ENCODE data around the gene PFDN1. TPM values are rescaled to one million over a fixed set of nuclear protein-coding genes. Genes with fewer than 3 reads are reported as not detected.

Gene PFDN1
- total RNA-seq, 1 donor from 2014 or later: 57.9 TPM

DNA sequence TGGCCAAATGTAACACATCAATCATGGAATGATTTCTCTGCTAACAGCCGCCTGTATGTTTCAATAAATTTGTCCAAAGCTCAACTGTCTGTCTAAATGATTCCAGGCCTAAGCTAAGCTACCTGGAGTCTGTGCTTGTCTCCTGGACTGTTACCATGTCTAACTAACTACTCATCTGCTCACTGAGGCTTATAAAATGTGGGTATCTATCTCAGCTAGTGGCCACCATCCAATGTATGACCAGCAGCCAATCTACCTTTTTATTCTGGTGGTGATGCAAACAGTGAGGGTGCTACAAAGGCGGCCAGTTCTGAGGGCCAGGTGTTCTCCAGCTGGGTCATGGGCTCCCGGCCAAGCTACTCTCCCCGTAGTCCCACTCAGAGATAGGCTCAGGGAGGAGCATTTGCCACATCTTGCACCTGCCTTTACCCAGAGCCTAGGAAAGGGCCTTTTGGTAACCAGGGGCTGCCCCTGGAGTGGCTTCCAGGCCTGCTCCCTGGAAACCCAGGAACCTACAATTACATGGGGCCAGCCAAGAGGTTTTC, 59.1 kb downstream of the PFDN1 start:
- no peak for DNase-seq (ENCODE audit: extremely low spot score, unreplicated experiment)
- Mint-ChIP-seq H3K4me1 (ENCODE audit: unreplicated experiment) (peaks cover 24% of the 10 kb centered on the region), H3K27ac (no peak overlapping the region), H3K27me3 (no peaks in the 10 kb centered on the region), H3K36me3 (peaks cover 3% of the 10 kb centered on the region), H3K4me3 (no peak overlapping the region), H3K9me3 (no peaks in the 10 kb centered on the region)
- TF ChIP-seq, protein P1, sequence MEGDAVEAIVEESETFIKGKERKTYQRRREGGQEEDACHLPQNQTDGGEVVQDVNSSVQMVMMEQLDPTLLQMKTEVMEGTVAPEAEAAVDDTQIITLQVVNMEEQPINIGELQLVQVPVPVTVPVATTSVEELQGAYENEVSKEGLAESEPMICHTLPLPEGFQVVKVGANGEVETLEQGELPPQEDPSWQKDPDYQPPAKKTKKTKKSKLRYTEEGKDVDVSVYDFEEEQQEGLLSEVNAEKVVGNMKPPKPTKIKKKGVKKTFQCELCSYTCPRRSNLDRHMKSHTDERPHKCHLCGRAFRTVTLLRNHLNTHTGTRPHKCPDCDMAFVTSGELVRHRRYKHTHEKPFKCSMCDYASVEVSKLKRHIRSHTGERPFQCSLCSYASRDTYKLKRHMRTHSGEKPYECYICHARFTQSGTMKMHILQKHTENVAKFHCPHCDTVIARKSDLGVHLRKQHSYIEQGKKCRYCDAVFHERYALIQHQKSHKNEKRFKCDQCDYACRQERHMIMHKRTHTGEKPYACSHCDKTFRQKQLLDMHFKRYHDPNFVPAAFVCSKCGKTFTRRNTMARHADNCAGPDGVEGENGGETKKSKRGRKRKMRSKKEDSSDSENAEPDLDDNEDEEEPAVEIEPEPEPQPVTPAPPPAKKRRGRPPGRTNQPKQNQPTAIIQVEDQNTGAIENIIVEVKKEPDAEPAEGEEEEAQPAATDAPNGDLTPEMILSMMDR (conservative IDR thresholded peaks at IDR 0.05): no peak

DNA sequence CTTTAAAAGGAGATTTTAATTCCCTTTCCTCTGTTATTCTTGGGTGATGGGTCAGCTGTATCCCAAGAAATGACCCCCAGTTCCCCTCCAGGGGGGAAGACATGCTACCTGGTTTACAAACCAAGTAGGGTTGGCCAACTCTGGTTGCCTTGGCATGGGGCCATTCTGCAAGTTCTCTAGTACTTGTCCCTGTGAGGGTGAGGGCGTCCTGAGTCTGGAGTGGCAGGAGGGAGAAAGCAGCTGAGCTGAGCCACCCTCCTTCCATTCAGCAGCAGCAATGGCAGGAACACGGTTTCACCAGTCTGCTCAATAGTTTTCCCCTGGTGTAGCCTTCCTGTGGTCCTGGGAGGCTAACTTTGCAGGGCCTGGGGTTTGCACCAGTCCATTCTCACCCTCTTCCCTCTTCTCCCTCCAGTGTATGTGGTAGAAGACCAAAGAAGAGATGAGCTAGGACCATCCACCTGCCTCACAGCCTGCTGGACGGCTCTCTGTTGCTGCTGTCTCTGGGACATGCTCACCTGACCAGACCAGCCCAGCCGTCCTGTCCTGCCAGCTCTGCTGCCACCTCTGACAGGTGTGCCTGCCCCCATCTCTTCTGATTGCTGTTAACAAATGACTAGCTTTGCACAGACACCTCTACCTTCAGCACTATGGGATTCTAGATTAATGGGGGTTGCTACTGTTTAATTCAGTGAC, 59.9 kb downstream of the PFDN1 start:
- peaks cover 24% of the 10 kb centered on the region for H3K4me1 Mint-ChIP-seq (ENCODE audit: unreplicated experiment)
- no peaks in the 10 kb centered on the region for H3K27me3 Mint-ChIP-seq
- no peak overlapping the region for H3K27ac Mint-ChIP-seq
- peaks cover 3% of the 10 kb centered on the region for H3K36me3 Mint-ChIP-seq
- H3K9me3 Mint-ChIP-seq: no peaks in the 10 kb centered on the region
- no peak overlapping the region for H3K4me3 Mint-ChIP-seq
- TF ChIP-seq, protein P1 (conservative IDR thresholded peaks at IDR 0.05): no peak
- DNase-seq (ENCODE audit: extremely low spot score, unreplicated experiment): no peak

DNA sequence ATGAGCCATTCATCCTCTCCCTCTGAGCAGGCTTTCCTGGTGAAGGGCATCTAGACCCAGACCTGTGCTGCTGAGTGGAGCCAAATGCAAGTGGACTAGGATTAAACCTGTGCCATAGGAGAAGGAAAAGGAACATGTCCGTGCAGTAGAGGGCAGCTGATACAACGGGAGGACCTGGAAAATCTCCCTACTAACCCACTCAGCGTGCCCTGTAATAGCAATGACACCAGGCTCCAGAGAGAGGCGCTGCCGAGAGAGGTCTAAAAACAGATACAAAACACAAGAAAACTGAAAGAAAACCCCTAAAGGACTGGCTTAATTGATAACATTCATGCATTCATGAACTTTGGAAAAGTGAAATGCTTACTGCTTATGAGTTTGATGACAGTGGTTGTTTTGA, 60.8 kb downstream of the PFDN1 start:
- Mint-ChIP-seq H3K36me3 (peaks cover 3% of the 10 kb centered on the region), H3K27ac (peak overlapping the region; percentile 86), H3K27me3 (no peaks in the 10 kb centered on the region), H3K4me1 (ENCODE audit: unreplicated experiment) (peaks cover 24% of the 10 kb centered on the region), H3K9me3 (no peaks in the 10 kb centered on the region), H3K4me3 (peak overlapping the region; percentile 31)
- DNase-seq (ENCODE audit: extremely low spot score, unreplicated experiment): no peak
- TF ChIP-seq, protein P1 (conservative IDR thresholded peaks at IDR 0.05): peak; percentile 12

DNA sequence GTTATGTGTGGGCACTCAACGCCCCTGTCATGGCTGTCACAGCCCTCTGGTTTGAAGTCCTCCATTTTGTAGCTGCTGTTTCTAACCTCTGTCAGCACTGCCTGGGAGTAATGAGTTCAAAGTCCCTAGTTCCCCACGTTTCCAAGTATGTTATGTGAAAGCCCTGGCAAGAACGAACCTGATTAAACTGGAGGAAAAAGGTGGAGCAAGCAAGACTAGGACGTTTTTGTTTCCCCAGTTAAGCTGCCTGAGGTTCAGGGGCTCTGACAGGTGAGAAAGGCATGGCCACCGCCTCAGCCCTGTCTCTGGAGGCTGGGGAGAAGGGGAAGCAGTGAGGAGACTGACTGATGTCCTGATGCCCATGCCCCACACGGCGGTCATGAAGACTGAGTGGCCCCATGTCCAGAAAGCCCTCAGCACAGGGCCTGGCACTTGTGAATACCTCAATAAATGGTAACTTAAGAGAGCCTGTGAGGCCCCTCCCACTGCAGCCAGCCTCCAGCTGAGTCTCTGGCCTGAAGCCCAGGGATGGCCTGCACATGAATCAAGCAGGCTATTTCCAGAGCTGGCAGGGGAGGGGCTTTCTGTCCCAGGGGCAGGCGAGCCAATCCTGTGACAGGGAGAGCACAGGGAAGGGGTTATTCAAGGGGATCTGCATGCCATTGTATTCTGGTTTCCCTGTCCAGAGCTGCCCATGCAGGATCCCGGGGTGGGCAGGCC, 61.8 kb downstream of the PFDN1 start:
- Mint-ChIP-seq H3K9me3 (no peaks in the 10 kb centered on the region), H3K4me1 (ENCODE audit: unreplicated experiment) (peaks cover 24% of the 10 kb centered on the region), H3K27ac (peak overlapping the region; percentile 86), H3K4me3 (peak overlapping the region; percentile 41), H3K27me3 (no peaks in the 10 kb centered on the region), H3K36me3 (peaks cover 3% of the 10 kb centered on the region)
- DNase-seq (ENCODE audit: extremely low spot score, unreplicated experiment): peak; percentile 81
- TF ChIP-seq, protein P1 (conservative IDR thresholded peaks at IDR 0.05): no peak

DNA sequence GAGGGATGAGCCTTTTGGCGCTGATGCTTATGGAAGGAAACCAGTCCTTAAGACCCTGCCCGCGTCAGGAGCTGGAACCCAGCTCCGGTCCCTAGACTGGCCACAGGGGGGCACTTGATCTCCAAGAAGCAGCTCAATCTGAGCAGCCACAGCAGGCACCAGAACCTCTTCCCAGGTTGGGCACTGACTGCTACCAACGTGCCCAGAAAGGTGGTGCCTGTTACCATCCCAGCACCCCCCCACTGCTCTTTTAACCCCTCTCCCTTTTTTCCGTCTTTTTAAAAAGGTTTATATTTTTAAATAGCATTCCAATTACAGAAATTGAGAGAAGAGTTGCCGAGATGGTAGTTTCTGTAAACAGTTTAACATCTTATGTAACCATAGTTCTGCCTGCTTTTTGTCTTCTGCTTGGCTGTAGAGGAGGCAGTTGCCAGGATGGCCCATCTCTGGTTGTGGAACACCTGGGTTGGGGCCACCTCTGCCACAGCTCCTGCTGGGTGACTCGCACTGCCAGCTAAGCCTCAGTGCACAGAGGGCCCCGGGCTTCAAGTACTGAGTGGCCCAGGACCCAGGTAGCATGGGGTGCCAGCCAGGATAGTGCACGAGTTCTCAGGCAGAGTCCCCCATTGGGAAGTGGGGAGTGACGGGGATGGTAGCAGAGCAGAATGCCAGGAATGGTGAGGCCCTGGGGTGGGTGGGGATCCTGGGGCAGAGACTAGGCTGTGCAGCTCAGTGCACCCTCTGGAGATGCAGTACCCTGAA, 62.8 kb downstream of the PFDN1 start:
- Mint-ChIP-seq H3K9me3 (no peaks in the 10 kb centered on the region), H3K36me3 (peaks cover 3% of the 10 kb centered on the region), H3K27ac (peak overlapping the region; percentile 18), H3K27me3 (no peaks in the 10 kb centered on the region), H3K4me3 (no peak overlapping the region), H3K4me1 (ENCODE audit: unreplicated experiment) (peaks cover 24% of the 10 kb centered on the region)
- DNase-seq (ENCODE audit: extremely low spot score, unreplicated experiment): no peak
- TF ChIP-seq, protein P1 (conservative IDR thresholded peaks at IDR 0.05): peak; percentile 80
